WERI-Rb-1 (cell line): ENCODE results near the gene TMEM72.

Experiments used
- DNase-seq: peaks from one replicate; pipeline ENCODE4 v3.0.0-alpha.2; 2020
- H3K27ac ChIP-seq: fragments of 250-450 bp; sonication (Bioruptor Pico); 2 replicates; pipeline ENCODE4 v1.5.1; 2020; ENCODE audit warnings: mild to moderate bottlenecking, moderate library complexity
- H3K27me3 ChIP-seq: fragments of 250-450 bp; sonication (Bioruptor Pico); 2 replicates; pipeline ENCODE4 v1.5.1; 2021; ENCODE audit warnings: mild to moderate bottlenecking, low read depth, moderate library complexity; ENCODE audit not compliant: insufficient read depth, severe bottlenecking
- H3K36me3 ChIP-seq: fragments of 250-450 bp; sonication (Bioruptor Pico); 2 replicates; pipeline ENCODE4 v1.5.1; 2020; ENCODE audit warnings: mild to moderate bottlenecking, moderate library complexity
- H3K4me3 ChIP-seq: 2 replicates; pipeline ENCODE4 v1.5.1; 2011; ENCODE audit warnings: low read depth, mild to moderate bottlenecking, control low read depth, low read length
- H3K9me3 ChIP-seq: fragments of 250-450 bp; sonication (Bioruptor Pico); 2 replicates; pipeline ENCODE4 v1.5.1; 2021; ENCODE audit warnings: mild to moderate bottlenecking, moderate library complexity; ENCODE audit not compliant: severe bottlenecking
- TF ChIP-seq, protein P1 (sequence below): IDR thresholded peaks from 2 replicates; pipeline ENCODE4 v1.5.1; 2011; ENCODE audit warnings: low read depth, mild to moderate bottlenecking, control low read depth, inconsistent platforms, low read length

TMEM72 gene

DNA sequence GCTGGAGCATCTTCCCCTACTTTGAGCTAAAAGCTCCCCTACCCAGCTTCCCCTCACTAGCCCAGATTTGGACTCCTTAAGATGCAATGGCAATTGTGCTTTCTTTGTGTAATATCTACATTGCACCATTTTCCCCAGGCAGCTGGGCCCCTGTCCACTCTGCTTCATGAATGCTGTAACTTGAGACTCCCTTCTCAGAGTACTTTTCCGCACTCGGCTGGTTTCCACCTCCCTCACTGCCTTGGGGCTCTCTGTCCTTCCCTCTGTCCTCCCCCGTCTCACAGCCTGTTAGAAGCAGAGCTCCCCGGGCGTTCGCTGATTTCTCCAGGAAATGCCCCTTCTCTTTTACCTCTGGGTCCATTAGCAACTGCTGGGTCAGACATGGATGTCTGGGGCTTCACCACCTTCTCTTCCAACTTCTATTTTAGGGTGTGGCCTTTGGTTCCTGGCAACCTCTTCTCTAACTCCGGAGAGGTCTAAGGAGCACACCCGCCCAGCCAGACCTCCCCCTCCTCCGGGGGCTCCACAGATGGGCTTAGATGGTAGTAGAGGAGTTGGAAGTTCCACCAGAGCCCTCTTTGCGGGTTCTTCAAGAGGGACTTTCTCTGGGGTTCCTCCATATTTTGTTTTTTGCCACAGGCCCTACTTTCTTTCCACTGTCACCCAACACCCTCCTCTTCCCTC, 2.9 kb upstream of the TMEM72 start:
- H3K27me3 ChIP-seq, result no peaks in the 10 kb centered on the region
- no peaks in the 10 kb centered on the region for H3K36me3 ChIP-seq
- peaks cover 5% of the 10 kb centered on the region for H3K9me3 ChIP-seq
- H3K27ac ChIP-seq, result peak overlapping the region; percentile 54
- no peak overlapping the region for H3K4me3 ChIP-seq
- DNase-seq, result peak; percentile 56
- TF ChIP-seq, protein P1, sequence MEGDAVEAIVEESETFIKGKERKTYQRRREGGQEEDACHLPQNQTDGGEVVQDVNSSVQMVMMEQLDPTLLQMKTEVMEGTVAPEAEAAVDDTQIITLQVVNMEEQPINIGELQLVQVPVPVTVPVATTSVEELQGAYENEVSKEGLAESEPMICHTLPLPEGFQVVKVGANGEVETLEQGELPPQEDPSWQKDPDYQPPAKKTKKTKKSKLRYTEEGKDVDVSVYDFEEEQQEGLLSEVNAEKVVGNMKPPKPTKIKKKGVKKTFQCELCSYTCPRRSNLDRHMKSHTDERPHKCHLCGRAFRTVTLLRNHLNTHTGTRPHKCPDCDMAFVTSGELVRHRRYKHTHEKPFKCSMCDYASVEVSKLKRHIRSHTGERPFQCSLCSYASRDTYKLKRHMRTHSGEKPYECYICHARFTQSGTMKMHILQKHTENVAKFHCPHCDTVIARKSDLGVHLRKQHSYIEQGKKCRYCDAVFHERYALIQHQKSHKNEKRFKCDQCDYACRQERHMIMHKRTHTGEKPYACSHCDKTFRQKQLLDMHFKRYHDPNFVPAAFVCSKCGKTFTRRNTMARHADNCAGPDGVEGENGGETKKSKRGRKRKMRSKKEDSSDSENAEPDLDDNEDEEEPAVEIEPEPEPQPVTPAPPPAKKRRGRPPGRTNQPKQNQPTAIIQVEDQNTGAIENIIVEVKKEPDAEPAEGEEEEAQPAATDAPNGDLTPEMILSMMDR, result no peak

DNA sequence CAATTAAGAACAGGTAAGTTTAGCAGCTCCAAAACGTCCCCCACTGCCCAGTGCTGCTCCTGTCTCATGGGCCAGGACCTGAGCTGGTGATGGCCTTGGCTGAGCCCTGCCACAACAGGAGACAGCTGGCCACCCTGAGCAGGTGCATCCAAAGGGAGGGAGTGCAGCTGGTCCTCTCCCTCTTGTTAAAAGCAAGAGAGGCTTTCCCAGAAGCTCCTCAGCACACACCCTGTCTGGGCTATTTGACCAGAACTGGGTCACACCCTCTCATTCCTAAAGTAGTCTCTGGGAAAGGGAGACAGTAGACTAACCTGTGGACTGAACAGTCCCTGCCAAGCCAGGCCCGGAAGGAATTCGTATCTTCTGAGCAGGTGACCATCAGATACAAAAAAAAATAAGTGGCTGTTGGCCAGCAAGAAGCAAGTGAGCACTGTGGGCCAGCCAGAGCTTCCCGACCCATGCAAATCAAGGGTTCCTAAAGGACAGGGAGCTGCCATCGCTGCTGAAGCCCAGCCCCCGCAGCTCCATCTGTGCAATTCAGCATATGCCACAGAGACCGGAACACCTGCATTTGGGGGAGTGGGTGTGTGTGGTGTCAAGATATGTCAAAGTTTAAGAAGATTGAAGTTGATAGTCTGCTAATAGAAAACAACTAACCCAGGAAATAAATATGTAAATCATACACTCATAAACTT, 2.1 kb upstream of the TMEM72 start:
- TF ChIP-seq, protein P1, result no peak
- Histone ChIP-seq H3K9me3 (peaks cover 5% of the 10 kb centered on the region), H3K4me3 (no peak overlapping the region), H3K36me3 (no peaks in the 10 kb centered on the region), H3K27me3 (no peaks in the 10 kb centered on the region), H3K27ac (peak overlapping the region; percentile 54)
- DNase-seq, result peak; percentile 60

DNA sequence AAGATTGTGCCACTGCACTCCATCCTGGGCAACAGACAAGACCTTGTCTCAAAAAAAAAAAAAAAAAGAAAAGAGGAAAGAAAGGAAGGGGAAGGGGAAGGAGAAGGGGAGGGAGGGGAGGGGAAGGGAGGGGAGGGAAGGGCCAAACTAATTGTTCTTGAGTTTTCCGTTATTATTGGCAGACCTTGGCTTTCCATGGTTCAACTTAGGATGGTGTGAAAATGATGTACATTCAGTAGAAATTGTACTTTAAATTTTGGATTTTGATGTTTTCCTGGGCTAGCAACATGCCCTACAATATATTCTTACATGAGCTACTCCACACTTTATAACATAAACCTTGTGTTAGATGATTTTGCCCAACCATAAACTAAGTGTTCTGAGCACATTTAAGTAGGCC, 1.2 kb upstream of the TMEM72 start:
- no peaks in the 10 kb centered on the region for H3K27me3 ChIP-seq
- no peak overlapping the region for H3K4me3 ChIP-seq
- H3K9me3 ChIP-seq, result peaks cover 5% of the 10 kb centered on the region
- peak overlapping the region; percentile 81 for H3K27ac ChIP-seq
- TF ChIP-seq, protein P1, result no peak
- H3K36me3 ChIP-seq, result no peaks in the 10 kb centered on the region
- no peak for DNase-seq

DNA sequence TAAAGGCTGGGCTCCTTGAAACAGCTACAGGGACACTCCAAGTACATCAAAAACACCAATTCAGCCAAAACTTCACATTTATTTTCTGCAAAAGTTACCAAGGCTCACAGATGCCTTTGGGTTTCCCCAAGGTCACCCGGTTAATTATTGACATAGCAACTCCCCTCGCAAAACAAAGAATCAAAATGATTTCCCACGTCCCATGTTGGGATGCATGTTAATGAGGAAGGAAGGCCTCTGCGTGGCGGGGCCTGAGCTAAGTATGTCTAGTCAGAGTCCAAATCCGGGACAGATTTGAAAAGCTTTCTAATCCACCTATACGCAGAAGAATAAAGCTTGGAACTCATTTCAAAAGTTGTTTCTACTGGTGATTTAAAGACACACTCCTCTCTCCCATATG, 535 bp upstream of the TMEM72 start:
- H3K9me3 ChIP-seq, result peaks cover under 1% of the 10 kb centered on the region
- no peaks in the 10 kb centered on the region for H3K36me3 ChIP-seq
- TF ChIP-seq, protein P1, result no peak
- peak overlapping the region; percentile 81 for H3K27ac ChIP-seq
- H3K27me3 ChIP-seq, result no peaks in the 10 kb centered on the region
- peak; percentile 35 for DNase-seq
- H3K4me3 ChIP-seq, result 0 out of 2 replicates have a peak overlapping the region, but pooled peaks have one; percentile 11

DNA sequence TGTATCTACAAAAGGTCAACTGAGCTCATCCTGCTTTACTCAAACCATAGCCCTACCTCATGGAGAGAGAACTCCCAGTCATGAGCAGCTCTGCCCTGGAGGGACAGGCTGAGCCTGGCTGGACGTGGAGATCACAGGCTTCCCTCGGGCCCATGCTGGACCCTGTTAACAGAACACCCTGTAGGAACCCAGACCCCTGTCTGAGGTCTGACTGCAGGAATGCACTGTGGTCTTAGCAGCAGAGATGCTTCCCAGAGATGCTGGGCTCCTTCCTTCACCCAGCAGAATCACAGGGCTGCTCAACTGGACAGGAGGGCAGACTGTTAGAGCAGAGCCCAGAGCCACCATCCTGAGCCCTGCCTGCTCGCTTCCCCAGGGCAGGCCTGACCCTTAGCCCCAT, 814 bp downstream of the TMEM72 start:
- Histone ChIP-seq H3K4me3 (no peak overlapping the region), H3K27me3 (no peaks in the 10 kb centered on the region), H3K36me3 (no peaks in the 10 kb centered on the region), H3K27ac (peak overlapping the region; percentile 81), H3K9me3 (no peaks in the 10 kb centered on the region)
- no peak for DNase-seq
- TF ChIP-seq, protein P1, result no peak
